GM11168 (cell line): Measurements from ENCODE around the gene CFL2.

Experiments used
- in situ Hi-C: fragments of 300-500 bp; cut with MboI; formaldehyde crosslinking; loops from one replicate; pipeline ENCODE4 v1.12.0; 2022; ENCODE audit warnings: low sequenced_read_pairs; ENCODE audit not compliant: unreplicated experiment

CFL2 gene

GRCh38 chr14:34713122-34713680 is 1.2 kb downstream of the CFL2 start:
- in situ Hi-C loops = no loop called here

- in situ Hi-C loops = no loop called here
Measured at GRCh38 chr14:34711796-34712712, 2.3 kb downstream of the CFL2 start.

GRCh38 chr14:34711169-34711568 is 3.2 kb downstream of the CFL2 start:
- in situ Hi-C loops = no loop called here

GRCh38 chr14:34710744-34711143 is 3.6 kb downstream of the CFL2 start:
- in situ Hi-C loops = no loop called here

- in situ Hi-C loops = no loop called here
Measured at GRCh38 chr14:34710006-34710405, 4.4 kb downstream of the CFL2 start.

- in situ Hi-C loops = no loop called here
Measured at GRCh38 chr14:34707722-34708121, 6.7 kb downstream of the CFL2 start.

GRCh38 chr14:34701808-34702207 is 12.6 kb downstream of the CFL2 start:
- in situ Hi-C loops = no loop called here

- in situ Hi-C loops = no loop called here
Measured at GRCh38 chr14:34700622-34701130, 13.7 kb downstream of the CFL2 start.

GRCh38 chr14:34699873-34700621 is 14.3 kb downstream of the CFL2 start:
- in situ Hi-C loops = loop anchor here (25.0 kb wide), 1 partner anchor 712 kb away; the partner anchor contains the start of gene NFKBIA

- in situ Hi-C loops = loop anchor here (25.0 kb wide), 1 partner anchor 718 kb away; the partner anchor contains the start of gene NFKBIA
Measured at GRCh38 chr14:34694216-34694615, 20.2 kb downstream of the CFL2 start.

- in situ Hi-C loops = loop anchor here (25.0 kb wide), 1 partner anchor 719 kb away; the partner anchor contains the start of gene NFKBIA
Measured at GRCh38 chr14:34693228-34693939, 21.0 kb downstream of the CFL2 start.

GRCh38 chr14:34692898-34693227 is 21.5 kb downstream of the CFL2 start:
- in situ Hi-C loops = loop anchor here (25.0 kb wide), 1 partner anchor 719 kb away; the partner anchor contains the start of gene NFKBIA

- in situ Hi-C loops = loop anchor here (25.0 kb wide), 1 partner anchor 720 kb away; the partner anchor contains the start of gene NFKBIA
Measured at GRCh38 chr14:34692348-34692747, 22.0 kb downstream of the CFL2 start.

- in situ Hi-C loops = loop anchor here (25.0 kb wide), 1 partner anchor 721 kb away; the partner anchor contains the start of gene NFKBIA
Measured at GRCh38 chr14:34691206-34691605, 23.2 kb downstream of the CFL2 start.

GRCh38 chr14:34688470-34689206 is 25.8 kb downstream of the CFL2 start:
- in situ Hi-C loops = loop anchor here (25.0 kb wide), 1 partner anchor 724 kb away; the partner anchor contains the start of gene NFKBIA

GRCh38 chr14:34685819-34686428 is 28.5 kb downstream of the CFL2 start:
- in situ Hi-C loops = loop anchor here (25.0 kb wide), 1 partner anchor 726 kb away; the partner anchor contains the start of gene NFKBIA

GRCh38 chr14:34684578-34684977 is 29.8 kb downstream of the CFL2 start:
- in situ Hi-C loops = loop anchor here (25.0 kb wide), 1 partner anchor 728 kb away; the partner anchor contains the start of gene NFKBIA

- in situ Hi-C loops = loop anchor here (25.0 kb wide), 1 partner anchor 729 kb away; the partner anchor contains the start of gene NFKBIA
Measured at GRCh38 chr14:34682787-34683321, 31.5 kb downstream of the CFL2 start.
